Measurements from ENCODE around the gene STXBP4. TPM values are rescaled to one million over a fixed set of nuclear protein-coding genes. Genes with fewer than 3 reads are reported as not detected.

The STXBP4 gene
- polyA plus RNA-seq, 1 experiment, result 9.7 TPM

- ChIA-PET CTCF (no interaction called here), POLR2A (no interaction called here)
- H3K27me3 ChIP-seq (ENCODE audit: control insufficient read depth, insufficient read depth, low read length), result no peaks in the 10 kb centered on the region
- no peak for TF ChIP-seq CTCF (IDR thresholded peaks at IDR 0.05; ENCODE audit: low read depth, low read length)
- DNase-seq (ENCODE audit: low read depth, low spot score), result no peak
- no peaks in the 10 kb centered on the region for H3K9me3 ChIP-seq (ENCODE audit: control insufficient read depth, insufficient read depth, low read length)
- no peak overlapping the region for H3K27ac ChIP-seq (ENCODE audit: low read depth, low read length)
- H3K4me3 ChIP-seq (ENCODE audit: low read depth, low read length), result no peak overlapping the region
Observed at GRCh38 chr17:55200904-55201303, 232.3 kb downstream of the STXBP4 start.

- no peak for TF ChIP-seq CTCF (IDR thresholded peaks at IDR 0.05; ENCODE audit: low read depth, low read length)
- Histone ChIP-seq H3K4me3 (ENCODE audit: low read depth, low read length) (no peak overlapping the region), H3K27ac (ENCODE audit: low read depth, low read length) (no peak overlapping the region), H3K27me3 (ENCODE audit: control insufficient read depth, insufficient read depth, low read length) (no peaks in the 10 kb centered on the region), H3K9me3 (ENCODE audit: control insufficient read depth, insufficient read depth, low read length) (no peaks in the 10 kb centered on the region)
- POLR2A ChIA-PET, result no interaction called here
- no peak for DNase-seq (ENCODE audit: low read depth, low spot score)
- CTCF ChIA-PET, result no interaction called here
Observed at GRCh38 chr17:55201308-55201932, 232.9 kb downstream of the STXBP4 start.

GRCh38 chr17:55202896-55203295 lies 234.3 kb downstream of the STXBP4 start:
- no peak for TF ChIP-seq CTCF (IDR thresholded peaks at IDR 0.05; ENCODE audit: low read depth, low read length)

GRCh38 chr17:55208078-55208812 lies 239.7 kb downstream of the STXBP4 start:
- POLR2A ChIA-PET, result no interaction called here
- Histone ChIP-seq H3K9me3 (ENCODE audit: control insufficient read depth, insufficient read depth, low read length) (no peaks in the 10 kb centered on the region), H3K4me3 (ENCODE audit: low read depth, low read length) (no peak overlapping the region), H3K27ac (ENCODE audit: low read depth, low read length) (no peak overlapping the region), H3K27me3 (ENCODE audit: control insufficient read depth, insufficient read depth, low read length) (no peaks in the 10 kb centered on the region)
- TF ChIP-seq CTCF (IDR thresholded peaks at IDR 0.05; ENCODE audit: low read depth, low read length), result no peak
- CTCF ChIA-PET, result no interaction called here
- no peak for DNase-seq (ENCODE audit: low read depth, low spot score)

More at GRCh38 chr17:55202896-55203295, 234.3 kb downstream of the STXBP4 start:
- H3K9me3 ChIP-seq (ENCODE audit: control insufficient read depth, insufficient read depth, low read length), result no peaks in the 10 kb centered on the region
- no peaks in the 10 kb centered on the region for H3K27me3 ChIP-seq (ENCODE audit: control insufficient read depth, insufficient read depth, low read length)
- no peak overlapping the region for H3K27ac ChIP-seq (ENCODE audit: low read depth, low read length)
- ChIA-PET POLR2A (no interaction called here), CTCF (interaction anchor here (0.6 kb wide), 2 partner anchors 9 to 36 kb away, joined by 3 to 9 read pairs; no protein-coding TSS in a partner anchor)
- no peak for DNase-seq (ENCODE audit: low read depth, low spot score)
- no peak overlapping the region for H3K4me3 ChIP-seq (ENCODE audit: low read depth, low read length)

- Histone ChIP-seq H3K4me3 (ENCODE audit: low read depth, low read length) (no peak overlapping the region), H3K27ac (ENCODE audit: low read depth, low read length) (no peak overlapping the region), H3K27me3 (ENCODE audit: control insufficient read depth, insufficient read depth, low read length) (no peaks in the 10 kb centered on the region), H3K9me3 (ENCODE audit: control insufficient read depth, insufficient read depth, low read length) (no peaks in the 10 kb centered on the region)
- TF ChIP-seq CTCF (IDR thresholded peaks at IDR 0.05; ENCODE audit: low read depth, low read length), result no peak
- DNase-seq (ENCODE audit: low read depth, low spot score), result no peak
- ChIA-PET CTCF (interaction anchor here (0.5 to 0.6 kb wide), 2 partner anchors 60 to 226 kb away, joined by 3 read pairs; no protein-coding TSS in a partner anchor), POLR2A (no interaction called here)
Observed at GRCh38 chr17:55210292-55210691, 241.7 kb downstream of the STXBP4 start.
